Sigmoid colon (tissue), 4 donors: ENCODE measurements around the gene TNFRSF13B.

Source experiments
- POLR2AphosphoS5 ChIP-seq, 4 donors: sonication (generic); formaldehyde crosslinking; IDR thresholded peaks; one replicate each; pipeline ENCODE4 v1.6.1; 2017; ENCODE audit warnings: antibody characterized with exemption in 4 of 4
- TF ChIP-seq, protein P1 (sequence below), 4 experiments: fragments of 450-650 bp in 3 of 4; fragments of 200-600 bp in 1 of 4; IDR thresholded peaks; one replicate each; pipeline ENCODE4 v1.5.1; 2016 to 2019; ENCODE audit warnings: antibody characterized with exemption in 4 of 4, mild to moderate bottlenecking in 3 of 4, moderate library complexity in 2 of 4

- no peak for TF ChIP-seq POLR2AphosphoS5 (IDR thresholded peaks at IDR 0.05)
- TF ChIP-seq, protein P1, sequence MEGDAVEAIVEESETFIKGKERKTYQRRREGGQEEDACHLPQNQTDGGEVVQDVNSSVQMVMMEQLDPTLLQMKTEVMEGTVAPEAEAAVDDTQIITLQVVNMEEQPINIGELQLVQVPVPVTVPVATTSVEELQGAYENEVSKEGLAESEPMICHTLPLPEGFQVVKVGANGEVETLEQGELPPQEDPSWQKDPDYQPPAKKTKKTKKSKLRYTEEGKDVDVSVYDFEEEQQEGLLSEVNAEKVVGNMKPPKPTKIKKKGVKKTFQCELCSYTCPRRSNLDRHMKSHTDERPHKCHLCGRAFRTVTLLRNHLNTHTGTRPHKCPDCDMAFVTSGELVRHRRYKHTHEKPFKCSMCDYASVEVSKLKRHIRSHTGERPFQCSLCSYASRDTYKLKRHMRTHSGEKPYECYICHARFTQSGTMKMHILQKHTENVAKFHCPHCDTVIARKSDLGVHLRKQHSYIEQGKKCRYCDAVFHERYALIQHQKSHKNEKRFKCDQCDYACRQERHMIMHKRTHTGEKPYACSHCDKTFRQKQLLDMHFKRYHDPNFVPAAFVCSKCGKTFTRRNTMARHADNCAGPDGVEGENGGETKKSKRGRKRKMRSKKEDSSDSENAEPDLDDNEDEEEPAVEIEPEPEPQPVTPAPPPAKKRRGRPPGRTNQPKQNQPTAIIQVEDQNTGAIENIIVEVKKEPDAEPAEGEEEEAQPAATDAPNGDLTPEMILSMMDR (IDR thresholded peaks at IDR 0.05) = no peak
Observed at GRCh38 chr17:16934133-16934795, 37.7 kb downstream of the TNFRSF13B start.
